Progenitor cell of endocrine pancreas (in vitro differentiated cells): ENCODE measurements around the gene MMAA. TPM values are rescaled to one million over a fixed set of nuclear protein-coding genes. Genes with fewer than 3 reads are reported as not detected.

ENCODE experiments used
- DNase-seq: peaks from one replicate; pipeline ENCODE4 v3.0.0; 2021; ENCODE audit warnings: low spot score; ENCODE audit not compliant: unreplicated experiment
- H3K27ac Mint-ChIP-seq: 2 replicates; pipeline ENCODE4 v1.8.0; 2021; ENCODE audit warnings: mild to moderate bottlenecking, moderate library complexity, mixed read lengths
- H3K27me3 Mint-ChIP-seq: 2 replicates; pipeline ENCODE4 v1.8.0; 2021; ENCODE audit warnings: mixed read lengths
- H3K36me3 Mint-ChIP-seq: 2 replicates; pipeline ENCODE4 v1.8.0; 2022; ENCODE audit warnings: mixed read lengths; ENCODE audit not compliant: insufficient read depth
- H3K4me1 Mint-ChIP-seq: 2 replicates; pipeline ENCODE4 v1.8.0; 2021; ENCODE audit warnings: low read depth, mixed read lengths
- H3K4me3 Mint-ChIP-seq: 2 replicates; pipeline ENCODE4 v1.8.0; 2021; ENCODE audit warnings: low read depth, mild to moderate bottlenecking, moderate library complexity, mixed read lengths
- H3K9me3 Mint-ChIP-seq: 2 replicates; pipeline ENCODE4 v1.8.0; 2021; ENCODE audit warnings: low read depth, mixed read lengths
- CTCF ChIP-seq: fragments of 200-600 bp; sonication (generic); IDR thresholded peaks from one replicate; pipeline ENCODE4 v1.5.0; 2021; ENCODE audit warnings: antibody characterized with exemption, mild to moderate bottlenecking; ENCODE audit not compliant: unreplicated experiment
- total RNA-seq: library from RNA; stranded (reverse); gene quantifications from 2 replicates; pipeline ENCODE4 v1.2.1, GENCODE V29; 2021

MMAA gene
- total RNA-seq, 1 donor from 2014 or later: 9.8 TPM

GRCh38 chr4:145697332-145697731 lies 78.1 kb downstream of the MMAA start:
- DNase-seq: no peak
- Mint-ChIP-seq H3K9me3 (peaks cover 10% of the 10 kb centered on the region), H3K36me3 (peaks cover 5% of the 10 kb centered on the region), H3K4me1 (peaks cover under 1% of the 10 kb centered on the region), H3K4me3 (no peak overlapping the region), H3K27me3 (peaks cover 35% of the 10 kb centered on the region), H3K27ac (no peak overlapping the region)
- TF ChIP-seq CTCF: no peak

- peaks cover 10% of the 10 kb centered on the region for H3K9me3 Mint-ChIP-seq
- H3K27ac Mint-ChIP-seq: no peak overlapping the region
- no peak for TF ChIP-seq CTCF
- peaks cover 9% of the 10 kb centered on the region for H3K4me1 Mint-ChIP-seq
- H3K4me3 Mint-ChIP-seq: no peak overlapping the region
- DNase-seq: no peak
- H3K36me3 Mint-ChIP-seq: peaks cover 5% of the 10 kb centered on the region
- peaks cover 43% of the 10 kb centered on the region for H3K27me3 Mint-ChIP-seq
Measured at GRCh38 chr4:145698507-145698906, 79.3 kb downstream of the MMAA start.

- Mint-ChIP-seq H3K9me3 (no peaks in the 10 kb centered on the region), H3K4me3 (no peak overlapping the region), H3K36me3 (no peaks in the 10 kb centered on the region), H3K27ac (no peak overlapping the region), H3K4me1 (peaks cover 21% of the 10 kb centered on the region), H3K27me3 (peaks cover 43% of the 10 kb centered on the region)
- TF ChIP-seq CTCF: no peak
- DNase-seq: no peak
Measured at GRCh38 chr4:145703850-145704497, 84.8 kb downstream of the MMAA start.

GRCh38 chr4:145709336-145709735 lies 90.2 kb downstream of the MMAA start:
- peaks cover 8% of the 10 kb centered on the region for H3K4me1 Mint-ChIP-seq
- no peak for TF ChIP-seq CTCF
- H3K36me3 Mint-ChIP-seq: no peaks in the 10 kb centered on the region
- peaks cover 8% of the 10 kb centered on the region for H3K27me3 Mint-ChIP-seq
- no peak overlapping the region for H3K27ac Mint-ChIP-seq
- H3K4me3 Mint-ChIP-seq: no peak overlapping the region
- H3K9me3 Mint-ChIP-seq: peaks cover 3% of the 10 kb centered on the region
- DNase-seq: no peak

Other genes starting within 250 kb of the MMAA start
- 26.3 and 32.5 TPM in 2 replicates for gene SMAD1, start 137.5 kb upstream of the MMAA start, total RNA-seq
- gene C4orf51, start 60.8 kb downstream of the MMAA start, total RNA-seq: not detected in 2 replicates